Hematopoietic multipotent progenitor cell treated with erythropoietin and hydrocortisone succinate and interleukin-3 and kit ligand, for 8 days (in vitro differentiated cells): Measurements from ENCODE around the gene VSIG10L.
A peak's percentile ranks its signal among the peaks of the same experiment; 100 is the strongest.

Experiments used
- DNase-seq: peaks from one replicate; pipeline ENCODE4 v3.0.0-alpha.2; 2015

Gene VSIG10L

DNA sequence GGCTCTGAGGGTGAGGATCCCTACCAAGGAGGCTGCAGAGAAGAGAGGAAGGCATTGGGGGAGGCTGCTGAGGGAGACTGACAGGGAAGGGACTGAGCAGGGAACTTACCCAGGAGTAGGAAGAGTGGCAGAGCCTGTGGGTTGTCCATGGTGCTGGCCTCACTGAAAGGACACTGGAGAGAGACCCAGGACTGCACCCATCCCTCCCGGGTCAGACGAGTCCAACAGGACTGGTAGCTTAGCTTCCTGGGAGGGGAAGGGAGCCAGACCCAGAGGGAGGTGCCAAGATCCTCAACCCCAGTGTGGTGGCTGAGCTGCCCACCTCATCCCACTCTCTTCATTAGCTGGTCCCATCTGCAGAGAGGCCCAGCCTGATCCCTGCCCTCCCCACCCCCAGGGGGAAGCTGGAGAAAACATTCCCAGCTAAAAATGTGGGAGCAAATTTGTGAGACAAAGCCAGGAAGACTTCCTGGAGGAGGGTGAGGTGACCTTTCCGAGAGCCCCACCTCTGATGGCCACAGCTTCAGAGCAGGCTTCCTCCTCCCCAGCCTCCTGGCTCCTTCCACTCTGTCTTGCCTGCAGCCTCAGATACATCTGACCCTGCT is at the start of gene VSIG10L:
TSS of gene VSIG10L (minus strand) at position 164 of the 605 bp plus-strand sequence. CDS start at position 149, 15 bp downstream.
- DNase-seq = no peak

DNA sequence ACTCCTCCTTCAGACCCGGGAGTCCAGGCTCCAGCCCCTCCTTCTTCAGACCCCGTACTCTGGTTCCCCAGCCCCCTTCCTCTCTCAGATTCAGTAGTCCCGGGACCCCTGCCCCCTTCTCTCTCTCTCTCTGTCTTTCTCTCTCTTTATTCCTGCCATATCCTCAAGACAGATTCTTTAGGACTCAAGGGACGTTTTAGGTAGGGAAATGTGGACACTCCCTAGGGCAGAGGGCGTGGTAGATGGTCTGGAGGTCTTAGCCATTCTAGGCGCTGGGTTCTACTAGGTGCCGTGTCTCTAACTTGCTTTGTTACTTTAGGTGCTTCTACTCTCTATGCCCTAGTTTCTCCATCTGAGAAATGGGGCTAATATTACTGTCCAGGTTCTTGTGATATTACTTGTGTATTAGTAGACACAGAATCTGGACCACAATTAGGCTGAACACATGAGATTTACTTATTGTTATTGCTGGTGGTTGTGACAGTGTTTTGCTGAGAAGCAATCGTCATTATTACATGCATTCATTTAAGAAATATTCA is 49.2 kb upstream of the VSIG10L start:
- DNase-seq = no peak

DNA sequence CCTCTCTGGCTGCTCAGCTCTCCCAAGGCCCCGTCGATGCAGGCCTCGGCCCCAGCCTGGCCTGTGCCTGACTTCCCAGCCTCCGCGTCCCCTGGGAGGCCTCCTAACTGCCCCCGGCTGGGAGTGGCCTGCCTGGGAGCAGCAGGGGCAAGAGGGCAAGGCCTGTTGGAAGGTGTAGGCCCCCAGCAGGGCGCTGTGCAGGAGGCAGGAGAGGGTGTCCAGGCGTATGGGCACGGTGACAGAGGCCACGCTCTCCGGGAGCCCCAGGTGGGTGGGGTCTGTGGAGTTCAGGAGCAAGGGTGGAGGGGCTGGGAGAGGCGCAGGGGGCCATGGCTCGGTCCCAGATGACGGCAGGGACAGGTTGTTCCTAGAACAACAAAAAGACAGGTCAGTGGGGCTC is 47.2 kb upstream of the VSIG10L start:
- no peak for DNase-seq

DNA sequence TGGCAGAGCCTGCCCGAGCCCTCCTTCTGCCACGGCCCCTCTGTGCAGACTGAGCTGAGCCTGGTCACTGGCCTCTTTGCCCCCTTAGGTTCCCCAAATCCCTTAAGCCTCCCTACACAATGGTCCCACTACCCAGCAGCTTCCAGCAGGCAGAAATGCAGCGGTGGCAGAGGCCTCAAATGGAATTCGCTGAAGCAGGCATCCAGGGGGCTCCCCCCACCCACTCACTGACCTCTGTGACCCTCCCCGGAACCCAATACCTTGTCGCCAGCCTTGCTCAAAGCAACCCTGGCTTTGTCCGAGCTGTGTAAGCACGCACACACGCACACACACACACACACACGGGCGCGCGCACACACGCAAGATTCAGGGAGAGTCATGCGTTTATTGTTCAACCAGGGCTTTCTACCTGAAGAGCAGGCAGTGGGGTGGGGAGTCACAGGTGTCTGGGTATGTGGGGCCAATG is 46.0 kb upstream of the VSIG10L start, which contains the start of gene LIM2:
TSS of gene LIM2 (minus strand) at position 51 of the 466 bp plus-strand sequence. CDS start 531 bp downstream, outside the sequence.
- no peak for DNase-seq

DNA sequence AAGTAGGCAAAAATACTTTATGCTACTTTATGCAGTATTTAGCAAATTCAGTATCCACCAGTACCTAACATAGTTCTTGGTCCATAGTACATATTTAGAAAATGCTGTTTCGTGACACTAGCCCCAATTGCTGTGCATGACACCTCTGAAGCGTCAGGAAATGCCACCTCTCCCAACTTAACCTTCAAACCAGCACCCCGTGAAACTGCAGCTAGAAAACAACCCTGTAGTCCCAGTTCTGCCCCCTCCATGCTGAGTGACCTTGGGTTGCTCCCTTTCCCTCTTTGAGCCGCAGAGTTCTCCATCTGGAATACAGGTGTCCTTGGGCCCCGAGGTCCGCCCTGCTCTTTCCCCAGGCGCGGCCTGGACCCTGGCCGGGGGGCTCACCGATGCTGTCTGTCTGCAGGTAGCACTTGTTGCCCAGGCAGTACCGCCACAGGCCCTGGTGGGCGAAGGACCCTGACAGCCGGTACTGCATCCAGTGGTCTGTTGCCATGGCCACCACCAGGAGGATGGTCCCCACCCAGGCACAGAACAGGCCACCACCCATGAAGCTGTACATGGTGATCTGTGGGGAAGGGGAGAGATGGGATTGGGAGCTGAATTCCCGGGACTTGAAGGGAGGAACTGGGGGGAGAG is 45.1 kb upstream of the VSIG10L start:
- DNase-seq = no peak

DNA sequence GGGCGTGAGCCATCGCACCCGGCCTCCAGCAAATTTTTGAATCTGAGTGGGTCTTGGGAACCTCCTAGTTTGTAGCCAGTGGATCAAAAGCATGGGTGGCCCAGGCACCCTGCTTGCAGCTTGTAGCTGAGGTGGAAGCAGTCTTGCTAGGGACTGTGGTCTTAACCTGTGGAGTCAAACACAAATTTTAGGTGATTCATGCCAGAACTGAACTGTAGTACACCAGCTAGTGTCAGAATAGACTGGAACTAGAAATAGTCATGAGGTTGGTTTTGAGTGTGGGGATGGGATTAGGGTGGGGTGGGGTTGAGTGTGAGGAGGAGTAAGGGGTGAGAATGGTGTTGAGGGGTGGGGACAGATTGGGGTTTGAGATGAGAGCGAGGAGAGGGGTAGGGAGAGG is 40.1 kb upstream of the VSIG10L start:
- no peak for DNase-seq

DNA sequence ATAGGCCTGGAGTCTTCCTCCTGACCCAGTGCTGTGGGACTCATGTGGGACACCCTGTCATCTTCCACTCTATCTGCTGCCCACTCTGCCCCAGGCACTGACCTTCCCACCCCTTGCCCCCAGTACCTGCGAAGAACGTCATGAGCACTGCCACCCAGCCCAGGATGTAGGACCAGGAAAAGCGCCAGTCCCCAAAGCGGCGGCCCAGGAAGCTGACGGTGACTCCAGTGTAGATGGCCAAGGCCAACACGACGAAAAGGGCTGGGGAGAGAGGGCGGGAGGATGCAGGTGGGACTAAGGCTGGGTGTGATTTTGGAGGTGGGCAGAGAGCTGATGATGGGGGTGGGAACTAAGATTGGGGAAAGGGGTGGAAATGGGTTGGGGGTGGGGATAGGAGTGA is 38.4 kb upstream of the VSIG10L start:
- no peak for DNase-seq

DNA sequence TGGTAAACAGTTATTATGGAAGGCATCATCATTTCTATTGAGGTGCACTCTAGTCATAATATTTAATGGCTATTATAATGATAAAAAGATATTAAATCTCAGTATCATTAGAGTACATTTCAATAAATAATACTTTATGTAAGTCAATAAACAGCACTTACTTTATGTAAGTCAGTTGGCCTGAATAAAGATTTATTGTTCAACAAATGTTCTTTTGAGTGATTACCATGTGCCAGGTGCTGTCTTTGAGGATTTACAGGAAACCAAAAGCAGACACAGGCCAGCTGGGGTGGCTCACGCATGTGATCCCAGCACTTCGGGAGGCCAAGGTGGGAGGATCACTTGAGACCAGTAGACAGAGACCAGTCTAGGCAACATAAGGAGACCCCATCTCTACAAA is 35.5 kb upstream of the VSIG10L start:
- no peak for DNase-seq

DNA sequence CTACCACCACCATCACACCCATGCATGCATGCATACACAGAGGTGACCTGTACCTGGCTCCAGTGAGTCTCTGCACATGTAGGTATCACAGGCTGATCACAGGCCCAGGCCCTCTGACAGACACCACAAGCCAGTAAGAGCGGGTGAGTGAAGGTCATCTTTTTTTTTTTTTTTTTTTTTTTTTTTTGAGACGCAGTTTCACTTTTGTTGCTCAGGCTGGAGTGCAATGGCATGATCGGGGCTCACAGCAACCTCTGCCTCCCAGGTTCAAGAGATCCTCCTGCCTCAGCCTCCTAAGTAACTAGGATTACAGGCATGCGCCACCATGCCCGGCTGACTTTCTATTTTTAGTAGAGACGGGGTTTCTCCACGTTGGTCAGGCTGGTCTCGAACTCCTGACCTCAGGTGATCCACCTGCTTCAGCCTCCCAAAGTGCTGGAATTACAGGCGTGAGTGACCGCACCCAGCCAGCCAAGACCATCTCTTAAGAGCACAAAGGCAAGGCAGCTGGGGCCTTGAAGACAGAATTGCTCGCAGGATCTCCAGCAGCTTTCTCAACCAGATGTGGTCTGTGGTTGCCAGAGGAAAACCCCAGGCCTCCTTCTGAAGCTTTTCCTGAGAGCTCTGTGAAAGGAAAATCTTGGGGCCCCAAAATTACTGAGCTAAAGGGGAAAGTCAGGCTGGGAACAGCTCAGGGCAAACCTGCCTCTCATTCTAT is 33.7 kb upstream of the VSIG10L start:
- DNase-seq = no peak

DNA sequence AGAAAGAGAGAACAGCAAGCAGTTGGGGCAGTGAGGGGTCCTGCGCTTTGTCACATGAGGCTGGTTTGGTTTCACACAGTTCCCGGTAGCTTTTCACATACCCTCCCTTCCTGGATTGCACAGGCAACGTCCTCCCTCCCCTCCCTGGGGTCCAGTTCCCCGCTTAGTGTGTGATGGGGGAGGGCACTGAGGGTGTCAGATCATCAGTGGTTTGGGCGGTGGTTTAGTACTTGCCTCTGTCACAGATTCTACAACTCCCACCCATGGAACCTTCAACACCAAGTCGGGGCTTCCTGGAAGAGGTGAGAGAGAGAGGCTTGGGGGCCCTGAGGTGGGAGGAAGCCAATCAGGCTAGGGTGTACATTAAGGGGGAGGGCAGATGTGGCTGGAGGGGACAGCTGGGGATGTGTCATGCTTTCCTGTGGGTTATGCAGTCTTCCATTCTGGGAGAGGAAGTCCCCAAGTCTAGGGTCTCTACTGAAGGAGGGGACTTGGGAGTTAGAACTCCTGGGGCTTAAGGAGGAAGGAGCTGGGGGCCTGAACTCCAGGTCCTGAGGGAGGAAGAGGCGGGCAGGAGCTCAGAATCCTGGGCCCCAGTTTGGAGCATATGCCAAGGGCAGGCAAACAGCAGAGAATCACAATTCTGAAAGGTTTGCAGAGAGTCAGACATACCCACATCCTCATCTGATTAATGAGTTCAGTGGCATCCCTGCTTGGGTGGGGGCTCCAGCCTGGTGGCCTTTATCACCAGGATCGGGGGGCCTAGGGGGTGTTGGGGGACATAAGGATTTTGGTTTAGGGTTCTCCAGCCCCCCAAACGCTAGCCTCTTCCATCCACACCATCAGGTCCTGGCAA is 30.9 kb upstream of the VSIG10L start, which contains the start of gene NKG7:
TSS of gene NKG7 (minus strand) at position 6 of the 856 bp plus-strand sequence. CDS start 119 bp downstream, outside the sequence.
- DNase-seq = peak; percentile 31

DNA sequence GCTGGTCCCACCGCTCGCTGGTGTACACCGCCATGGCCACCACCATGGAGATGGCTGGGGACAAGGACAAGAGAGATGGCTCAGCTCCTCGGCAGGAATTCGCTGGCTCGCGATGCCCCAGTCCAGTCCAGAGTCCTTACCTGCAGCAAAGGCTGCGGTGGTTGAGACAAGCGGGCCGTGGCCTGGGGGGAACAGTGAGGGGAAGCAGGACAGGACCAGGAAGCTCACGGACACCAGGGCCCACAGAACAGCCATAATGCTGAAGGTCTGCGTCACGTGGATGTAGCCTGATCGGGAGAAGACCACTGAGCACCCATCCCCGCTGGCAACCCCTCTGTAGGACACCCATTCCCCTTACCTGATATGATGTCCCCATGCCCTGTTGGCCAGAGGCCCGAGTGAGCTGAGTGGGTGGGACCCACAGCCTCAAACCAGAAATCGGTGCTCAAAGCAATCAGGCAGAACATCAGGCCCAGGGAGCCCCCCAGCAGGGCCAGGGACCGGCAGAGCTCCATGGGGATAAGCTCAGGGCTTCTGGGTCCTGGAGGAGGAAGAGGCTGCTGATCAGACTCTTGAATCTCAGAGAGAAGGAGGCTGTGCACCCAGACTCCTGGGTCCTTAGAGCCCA is 30.2 kb upstream of the VSIG10L start:
- no peak for DNase-seq

DNA sequence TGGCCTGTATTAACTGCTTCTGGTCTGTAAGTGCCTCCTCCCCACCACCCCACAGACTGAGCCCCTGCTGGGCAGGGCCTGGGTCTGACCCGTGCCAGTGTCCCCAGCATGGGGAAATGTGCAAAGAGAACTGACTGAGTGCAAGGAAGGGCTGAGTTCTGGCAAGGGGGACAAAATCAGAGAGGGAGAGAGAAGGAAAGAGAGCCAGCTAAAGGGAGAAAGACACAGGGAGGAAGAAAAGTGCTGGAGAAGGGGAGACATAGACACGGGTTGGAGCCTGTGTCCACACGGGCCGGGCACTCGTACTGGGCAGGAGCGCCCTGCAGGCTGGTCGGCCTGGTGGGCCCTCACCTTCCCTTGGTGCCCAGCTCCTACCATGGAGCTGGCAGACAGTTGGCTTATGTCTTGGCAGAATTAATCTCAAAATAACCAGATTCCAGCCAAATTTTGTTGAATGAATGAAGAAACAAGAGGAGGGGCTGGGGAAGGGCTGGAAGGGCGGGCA is 29.3 kb upstream of the VSIG10L start:
- DNase-seq = no peak

DNA sequence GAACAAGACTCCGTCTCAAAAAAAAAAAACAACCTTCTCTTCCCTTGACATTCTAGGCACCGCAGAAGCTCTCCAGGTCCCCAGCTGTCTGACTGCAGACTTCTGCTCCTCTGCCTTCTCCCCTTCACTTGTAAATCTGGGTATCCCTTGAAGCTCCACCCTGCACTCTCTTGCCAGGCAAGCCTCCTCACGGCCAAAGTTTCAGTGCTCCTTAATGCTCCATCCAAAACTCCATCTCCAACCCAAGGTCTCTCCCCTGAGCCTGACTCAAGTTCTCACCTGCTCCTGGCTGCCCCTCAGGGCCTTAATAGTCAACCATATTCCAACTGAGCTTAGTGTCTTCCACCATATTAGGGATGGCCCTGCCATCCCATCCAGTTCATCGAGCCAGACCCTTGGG is 28.3 kb upstream of the VSIG10L start:
- no peak for DNase-seq

DNA sequence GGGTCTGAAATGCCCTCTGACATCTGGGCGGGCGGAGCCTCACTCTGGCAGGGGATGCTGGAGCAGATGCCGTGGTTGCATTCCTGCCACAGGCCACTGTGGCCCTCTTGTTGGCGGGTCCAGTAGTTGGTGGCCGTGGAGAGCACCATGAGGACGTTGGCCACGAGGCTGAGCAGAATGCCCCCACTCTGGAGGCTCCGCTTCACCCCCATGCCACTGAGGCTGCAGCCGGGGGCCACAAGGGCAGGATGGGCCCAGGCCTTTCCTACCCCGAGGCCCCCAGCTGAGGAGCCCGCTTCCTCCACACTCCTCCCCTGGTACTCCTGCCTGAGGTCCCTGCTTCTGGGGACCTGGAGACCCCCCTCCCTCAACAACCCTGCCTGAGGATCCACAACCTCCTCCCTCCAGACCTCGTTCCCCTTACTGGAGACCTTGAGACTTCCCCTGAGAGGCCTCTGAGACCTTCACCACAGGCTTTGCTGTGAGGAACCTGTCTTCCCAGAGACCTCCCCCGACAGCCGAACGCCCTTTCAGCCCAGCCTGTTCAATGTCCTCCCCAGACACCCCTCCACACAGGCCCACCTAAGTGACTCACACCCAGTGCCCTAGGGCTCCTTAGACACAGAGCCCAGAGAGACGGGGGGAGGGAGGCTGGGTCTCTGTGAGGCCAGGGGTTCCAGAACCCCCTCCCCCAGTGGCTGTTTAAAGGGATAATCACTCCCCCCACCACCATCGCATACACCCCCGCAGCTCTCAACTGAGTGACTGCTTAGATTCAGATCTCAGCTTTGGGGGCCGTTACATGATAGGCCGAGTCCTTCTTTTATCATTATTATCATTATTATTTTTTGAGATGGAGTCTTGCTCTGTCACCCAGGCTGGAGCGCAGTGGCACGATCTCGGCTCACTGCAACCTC is 26.7 kb upstream of the VSIG10L start, which contains the start of gene CLDND2:
TSS of gene CLDND2 (minus strand) at position 638 of the 917 bp plus-strand sequence. CDS start at position 212, 426 bp downstream.
- no peak for DNase-seq

DNA sequence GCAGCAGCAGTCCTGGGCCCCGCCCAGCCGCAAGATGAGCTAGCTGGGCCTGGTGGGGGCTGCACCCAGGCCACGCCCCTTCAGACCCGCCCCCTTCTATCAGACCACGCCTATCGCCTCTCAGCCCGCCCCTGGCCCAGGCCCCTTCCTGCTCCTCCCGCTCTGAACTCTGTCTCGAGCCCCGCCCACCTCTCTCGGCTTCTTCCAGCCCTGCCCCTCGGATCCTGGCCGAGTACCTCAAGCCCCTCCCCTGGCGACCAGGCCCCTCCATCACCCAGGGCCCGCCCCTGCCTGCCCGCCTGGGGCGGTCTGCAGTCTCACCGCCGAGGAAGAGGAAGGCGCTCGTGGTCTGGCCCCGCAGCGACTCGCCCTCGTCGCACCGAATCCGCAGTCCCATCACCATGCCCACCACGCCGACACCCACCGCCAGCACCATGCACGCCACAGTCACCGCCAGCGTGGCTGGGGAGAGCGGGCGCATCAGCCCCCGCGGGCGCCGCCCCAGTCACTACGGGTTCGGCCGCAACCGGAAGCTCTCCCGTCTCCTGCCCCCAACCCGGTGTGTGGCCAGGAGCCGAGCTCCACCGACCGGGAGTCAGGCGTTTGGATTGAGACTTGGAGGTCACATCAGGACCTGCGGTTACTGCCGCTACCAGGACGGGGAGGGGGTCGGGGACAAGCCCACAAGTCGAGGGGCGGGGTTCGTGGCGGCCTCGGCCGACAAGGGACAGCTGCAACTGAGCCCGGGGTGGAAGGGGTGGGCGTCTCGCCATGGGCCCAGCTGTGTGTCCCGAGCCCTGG is 25.8 kb upstream of the VSIG10L start:
- DNase-seq = peak; percentile 97

DNA sequence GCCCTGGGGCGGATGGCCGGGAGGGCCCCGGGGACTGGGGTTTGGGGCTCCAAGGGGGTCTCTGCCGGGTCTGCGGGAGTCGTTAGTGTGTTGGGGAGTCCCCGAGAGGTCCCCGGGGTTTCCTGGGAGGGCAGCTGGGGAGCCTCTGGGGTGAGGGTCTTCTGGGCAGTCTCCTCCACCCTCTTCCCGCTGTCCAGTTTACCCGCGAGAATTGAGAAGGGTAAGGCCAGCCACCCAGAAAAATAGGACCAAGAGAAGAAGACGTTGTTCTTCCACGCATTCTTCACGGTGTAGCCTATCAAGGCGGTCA is 25.3 kb upstream of the VSIG10L start:
- no peak for DNase-seq

DNA sequence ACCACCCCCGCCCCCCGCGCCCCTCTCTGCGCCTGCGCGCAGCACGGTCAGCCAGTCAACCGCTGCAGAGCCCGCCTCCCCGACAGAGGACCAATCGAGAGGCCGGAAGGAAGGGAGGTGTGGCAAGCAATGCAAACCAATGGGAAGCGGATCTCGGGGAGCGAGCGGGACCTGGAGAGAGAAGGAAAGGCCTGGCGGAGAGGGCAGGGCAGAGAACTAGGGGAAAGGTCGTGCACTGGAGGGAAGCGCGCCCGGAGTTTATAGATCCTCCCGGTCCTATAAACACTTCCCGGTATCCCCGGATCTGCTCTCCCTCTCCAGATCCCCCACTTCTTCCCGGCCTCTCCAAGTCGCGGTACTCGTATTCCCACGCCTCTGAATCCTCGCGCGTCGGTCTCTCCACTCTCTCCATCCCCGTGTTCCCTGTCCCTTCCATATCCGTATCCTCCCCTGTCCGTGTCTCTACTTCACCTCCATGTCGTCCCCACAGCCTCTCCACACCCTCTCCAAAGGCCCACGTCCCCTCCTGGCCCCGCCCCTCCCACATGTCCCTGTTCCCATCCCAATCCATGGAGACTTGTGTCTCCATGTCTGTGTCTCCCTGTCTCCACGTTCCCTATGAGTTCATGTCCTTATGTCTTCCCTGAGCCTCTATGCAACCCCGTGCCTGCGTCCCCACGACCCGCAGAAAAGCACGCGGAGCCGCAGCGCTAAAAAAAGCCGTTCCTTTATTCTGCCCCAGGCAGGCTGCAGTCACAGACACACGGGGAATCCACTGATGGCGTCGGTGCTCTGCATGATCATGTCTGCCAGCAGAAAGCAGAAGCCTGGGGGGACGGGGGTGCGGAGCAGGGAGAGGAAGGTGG is 24.7 kb upstream of the VSIG10L start:
- DNase-seq = peak; percentile 99

DNA sequence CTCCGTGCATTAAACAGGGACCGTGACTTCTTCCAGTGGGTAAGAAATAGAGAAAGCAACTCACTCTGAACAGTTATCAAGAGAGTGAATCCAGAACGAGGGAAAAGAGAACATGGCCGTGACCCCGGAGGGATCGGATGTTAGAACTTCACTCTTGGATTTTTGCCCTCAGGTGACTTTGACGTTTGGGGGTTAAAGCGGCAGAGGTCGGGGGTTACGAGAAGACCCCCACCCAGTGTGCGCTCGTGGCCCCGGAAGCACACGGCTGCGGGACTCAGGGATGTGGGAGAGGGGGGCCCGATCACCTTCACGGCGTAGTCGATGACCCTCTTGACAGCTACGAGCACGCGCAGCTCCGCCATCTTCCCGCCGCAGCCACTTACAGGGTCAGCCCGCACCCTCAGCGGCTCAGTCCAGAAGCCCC is 24.0 kb upstream of the VSIG10L start, which contains the start of gene ETFB:
TSS of gene ETFB (minus strand) at position 424 of the 424 bp plus-strand sequence. CDS start at position 362, 62 bp downstream.
- no peak for DNase-seq
